Neural progenitor cell (in vitro differentiated cells): ENCODE results near the gene RUVBL2.

ENCODE experiments used
- CTCF ChIP-seq: fragments of 200-600 bp; sonication (generic); IDR thresholded peaks from 2 replicates; pipeline ENCODE4 v1.5.1; 2017; ENCODE audit warnings: antibody characterized with exemption, mild to moderate bottlenecking
- EZH2 ChIP-seq: fragments of 200-600 bp; sonication (generic); IDR thresholded peaks from 2 replicates; pipeline ENCODE4 v1.6.1; 2017; ENCODE audit warnings: antibody characterized with exemption, mild to moderate bottlenecking, moderate library complexity

- TF ChIP-seq CTCF (no peak), EZH2 (no peak)
These were observed 40.5 kb upstream of the RUVBL2 start for GRCh38 chr19:48953141-48953540.
